Panc1 (cell line): ENCODE data around the gene PACC1. TPM values are rescaled to one million over a fixed set of nuclear protein-coding genes. Genes with fewer than 3 reads are reported as not detected.

Source experiments
- ATAC-seq: fragments of 200-7000 bp; cut with Tn5 transposase; 2 replicates; pipeline ENCODE4 v1.9.1; 2020; ENCODE audit warnings: mild to moderate bottlenecking, moderate library complexity
- BruUV-seq: library from RNA; stranded (reverse); fragments of 400-500 nt; replicated peaks from 2 replicates; lab custom pipeline; 2021; lab: Mats Ljungman, UMichigan
- CTCF ChIA-PET: fragments of 300-600 bp; sonication (Branson Sonifier 250); formaldehyde crosslinking; loops from one replicate; lab custom pipeline; 2022; ENCODE audit warnings: antibody characterized with exemption; lab: Charles Lee
- POLR2A ChIA-PET: fragments of 300-600 bp; sonication (Branson Sonifier 250); formaldehyde crosslinking; loops from one replicate; lab custom pipeline; 2022; ENCODE audit warnings: antibody characterized with exemption; lab: Charles Lee
- DNase-seq: peaks from one replicate; pipeline ENCODE4 v3.0.0-alpha.2; 2010; ENCODE audit warnings: low read depth, low spot score
- H3K27ac ChIP-seq: 2 replicates; pipeline ENCODE4 v1.5.1; 2011; ENCODE audit warnings: mild to moderate bottlenecking, low read length, inconsistent platforms
- H3K27me3 ChIP-seq: fragments of 200-500 bp; sonication (Bioruptor generic); 2 replicates; pipeline ENCODE4 v1.6.0; 2014; ENCODE audit warnings: low read length, inconsistent platforms; ENCODE audit not compliant: control insufficient read depth, insufficient read depth
- H3K36me3 ChIP-seq: fragments of 200-500 bp; sonication (Bioruptor generic); 2 replicates; pipeline ENCODE4 v1.5.1; 2014; ENCODE audit warnings: inconsistent platforms, mild to moderate bottlenecking, low read length, moderate library complexity; ENCODE audit not compliant: control insufficient read depth, insufficient read depth
- H3K4me1 ChIP-seq: 2 replicates; pipeline ENCODE4 v1.5.1; 2011; ENCODE audit warnings: inconsistent platforms, mild to moderate bottlenecking, low read length, moderate library complexity; ENCODE audit not compliant: control insufficient read depth, insufficient read depth
- H3K4me3 ChIP-seq, 2 experiments: 2 replicates each; pipeline ENCODE4 v1.5.1; 2011 to 2012; ENCODE audit warnings: low read depth in 2 of 2, low read length in 2 of 2, mild to moderate bottlenecking in 2 of 2, inconsistent platforms in 1 of 2, moderate library complexity in 1 of 2
- H3K9me3 ChIP-seq: fragments of 200-500 bp; sonication (Bioruptor generic); 2 replicates; pipeline ENCODE4 v1.5.1; 2014; ENCODE audit warnings: low read depth, mild to moderate bottlenecking, inconsistent platforms, low read length, moderate library complexity; ENCODE audit not compliant: control insufficient read depth, insufficient read depth
- CTCF ChIP-seq: fragments of 450-650 bp; IDR thresholded peaks from 2 replicates; pipeline ENCODE4 v1.5.1; 2017; ENCODE audit warnings: mild to moderate bottlenecking
- POLR2AphosphoS5 ChIP-seq: IDR thresholded peaks from 2 replicates; pipeline ENCODE4 v1.6.1; 2012; ENCODE audit warnings: mild to moderate bottlenecking, low read depth, low read length, moderate library complexity
- REST ChIP-seq, 2 experiments: IDR thresholded peaks; 2 replicates each; pipeline ENCODE4 v1.6.1; 2011 to 2012; ENCODE audit warnings: low read depth in 2 of 2, control low read depth in 1 of 2, low read length in 1 of 2, mild to moderate bottlenecking in 1 of 2, moderate library complexity in 1 of 2; ENCODE audit not compliant: insufficient read depth in 1 of 2
- SIN3A ChIP-seq: IDR thresholded peaks from 2 replicates; pipeline ENCODE4 v1.6.1; 2012; ENCODE audit warnings: low read depth, mild to moderate bottlenecking, low read length, moderate library complexity, borderline replicate concordance; ENCODE audit not compliant: insufficient read depth
- TCF7L2 ChIP-seq: IDR thresholded peaks from 2 replicates; pipeline ENCODE4 v1.6.1; 2011; ENCODE audit warnings: mild to moderate bottlenecking, low read depth, low read length, inconsistent platforms
- in situ Hi-C: cut with HindIII; loops from 2 replicates; pipeline ENCODE4 v1.10.0; 2016; ENCODE audit warnings: low sequenced_read_pairs, low pct_unique_long_range_greater_than_20kb
- intact Hi-C: fragments of 100-400 bp; cut with micrococcal nuclease; formaldehyde crosslinking; loops from one replicate; pipeline ENCODE4 v1.10.0; 2022; ENCODE audit not compliant: unreplicated experiment
- total RNA-seq: library from RNA; stranded (reverse); gene quantifications from one replicate; pipeline ENCODE4 v1.2.1, GENCODE V29; 2021; ENCODE audit not compliant: unreplicated experiment

The PACC1 gene
- total RNA-seq, 1 experiment from 2014 or later, result 11.5 TPM

- in situ Hi-C loops, result no loop called here
- no peak for TF ChIP-seq POLR2AphosphoS5
- no peak for TF ChIP-seq CTCF
- no peak for TF ChIP-seq TCF7L2
- no peak for TF ChIP-seq SIN3A
- CTCF ChIA-PET, result no interaction called here
- intact Hi-C loops, result no loop called here
- Histone ChIP-seq H3K4me3 (no peak overlapping the region), H3K36me3 (no peaks in the 10 kb centered on the region), H3K27me3 (no peaks in the 10 kb centered on the region), H3K9me3 (no peaks in the 10 kb centered on the region), H3K27ac (no peak overlapping the region), H3K4me1 (no peaks in the 10 kb centered on the region)
- ATAC-seq (no peak), DNase-seq (no peak)
- BruUV-seq, result no TSS peak
- POLR2A ChIA-PET, result no interaction called here
These were observed 35.3 kb downstream of the PACC1 start for GRCh38 chr1:212379366-212379765.

DNA sequence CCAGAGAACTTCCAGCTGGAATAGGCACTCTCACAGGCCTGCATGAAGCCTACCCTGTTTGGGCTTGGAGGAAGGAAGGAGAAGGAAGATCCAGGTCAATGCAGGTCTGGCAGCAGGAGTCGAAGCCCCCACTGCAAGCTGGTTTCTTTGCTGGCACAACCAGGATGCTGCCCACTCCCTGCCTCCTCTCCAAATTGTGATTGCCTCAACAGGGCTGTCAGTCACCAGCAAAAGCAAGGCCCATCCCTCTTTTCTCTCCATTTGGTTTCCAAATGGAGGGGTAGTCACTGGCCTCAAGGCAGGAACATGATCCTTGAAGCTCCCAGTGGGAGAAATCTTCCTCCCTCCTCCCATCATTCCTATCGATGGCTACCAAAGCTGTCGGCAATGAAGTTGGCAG, 37.0 kb downstream of the PACC1 start:
- CTCF ChIA-PET, result no interaction called here
- Histone ChIP-seq H3K4me3 (no peak overlapping the region), H3K36me3 (no peaks in the 10 kb centered on the region), H3K27ac (no peak overlapping the region), H3K27me3 (no peaks in the 10 kb centered on the region), H3K9me3 (no peaks in the 10 kb centered on the region), H3K4me1 (no peaks in the 10 kb centered on the region)
- TF ChIP-seq CTCF (no peak), TCF7L2 (no peak), REST (IDR thresholded peaks at IDR 0.05; ENCODE audit: insufficient read depth in 1 of 2, low read depth in 2 of 2, low read length in 1 of 2) (no peak), SIN3A (no peak), POLR2AphosphoS5 (no peak)
- no TSS peak for BruUV-seq
- no peak for ATAC-seq
- in situ Hi-C loops (no loop called here), intact Hi-C loops (no loop called here)
- DNase-seq, result no peak
- POLR2A ChIA-PET, result no interaction called here
